ENCODE measurements around the gene ASCC3.
A peak's percentile ranks its signal among the peaks of the same experiment; 100 is the strongest.

The ASCC3 gene

DNA sequence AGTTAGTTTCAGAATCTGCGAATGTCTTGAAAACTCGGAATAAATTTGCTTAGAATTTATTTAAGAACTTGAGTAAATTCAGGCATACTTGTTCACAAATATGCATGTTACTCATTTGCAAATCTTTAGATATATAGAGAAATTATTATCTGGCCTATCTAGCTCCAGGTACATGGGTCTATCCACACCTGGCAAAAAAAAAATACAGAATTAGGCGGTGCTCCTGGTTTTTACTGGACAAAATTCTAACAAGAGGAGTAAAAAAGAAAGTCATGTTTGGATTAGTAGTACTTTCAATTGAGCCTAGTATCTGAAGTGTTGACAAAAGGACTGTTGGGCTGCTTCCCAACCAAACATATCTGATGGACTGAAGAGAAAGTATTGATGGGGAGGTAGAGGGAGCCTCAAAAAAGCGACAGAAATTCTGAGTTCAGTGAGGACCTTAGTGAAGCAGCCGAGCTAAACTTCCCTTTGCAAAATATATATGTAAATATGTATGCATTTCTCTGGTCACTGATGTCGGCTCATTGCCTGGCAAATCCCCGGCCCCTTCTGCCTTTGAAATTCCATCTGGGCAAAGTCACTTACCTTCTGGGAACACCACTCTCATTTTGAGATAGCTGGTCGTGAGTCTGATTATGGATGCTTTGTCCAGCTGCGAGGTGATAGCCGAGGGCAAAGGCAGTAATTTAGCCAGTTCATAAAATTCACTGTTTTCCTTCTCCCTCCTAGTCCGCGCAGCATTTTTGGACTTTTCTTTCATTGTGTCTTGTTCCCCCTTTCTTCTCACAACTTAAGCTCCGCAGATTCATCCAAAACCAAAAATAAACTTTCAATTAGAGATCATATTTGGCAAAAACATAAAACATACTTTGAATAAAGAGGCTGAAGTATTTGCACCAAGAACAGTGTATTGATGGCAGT is 418.2 kb downstream of the ASCC3 start:
- DNase-seq, result peak in 1 of 2 experiments; percentile 10
- no peak for TF ChIP-seq POLR2A (IDR thresholded peaks at IDR 0.05; ENCODE audit: low read length)

DNA sequence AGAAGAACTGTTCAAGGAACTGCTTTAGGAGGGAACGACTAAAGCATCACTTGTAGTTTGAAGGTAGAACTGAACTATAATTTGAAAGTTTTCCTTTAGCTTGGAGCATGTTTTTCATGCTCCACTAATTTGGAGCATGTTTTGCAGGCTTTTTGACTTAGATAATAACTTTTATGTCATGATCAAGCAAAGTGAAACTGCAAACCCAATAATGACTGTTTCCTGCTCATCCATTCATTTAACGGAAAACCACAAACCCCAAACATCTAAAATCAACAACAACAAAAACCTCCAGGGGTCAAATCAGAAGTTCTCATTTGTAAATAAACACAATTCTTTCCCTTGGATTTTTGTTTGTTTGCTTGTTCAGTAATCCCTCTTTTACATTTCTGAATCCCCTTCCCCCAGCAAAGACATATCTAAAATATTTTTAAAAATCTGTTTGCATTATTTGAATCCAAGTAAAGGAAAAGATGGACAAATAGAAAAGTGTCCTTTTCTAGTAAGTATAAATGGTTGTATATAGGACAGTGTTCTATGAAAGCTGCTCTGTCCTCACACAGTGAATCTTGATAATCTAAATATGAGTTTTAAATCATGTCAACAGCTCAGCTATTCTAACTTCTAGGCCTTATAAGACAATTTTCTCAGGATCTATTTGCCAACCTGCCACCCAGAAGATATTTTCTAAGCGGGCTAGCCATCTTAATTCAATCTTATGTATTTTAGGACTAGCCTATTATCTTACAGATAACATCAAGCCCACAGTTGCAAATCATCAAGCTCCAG is 419.0 kb downstream of the ASCC3 start:
- DNase-seq, result no peak
- no peak for TF ChIP-seq GATA1 (IDR thresholded peaks at IDR 0.05; ENCODE audit: low read depth, low read length)
- TF ChIP-seq POLR2A (IDR thresholded peaks at IDR 0.05; ENCODE audit: low read length), result no peak

- TF ChIP-seq POLR2A (IDR thresholded peaks at IDR 0.05; ENCODE audit: low read length) (no peak), GATA1 (IDR thresholded peaks at IDR 0.05; ENCODE audit: low read depth, low read length) (no peak)
- DNase-seq, result no peak
Observed at GRCh38 chr6:100461278-100461916, 419.7 kb downstream of the ASCC3 start.

DNA sequence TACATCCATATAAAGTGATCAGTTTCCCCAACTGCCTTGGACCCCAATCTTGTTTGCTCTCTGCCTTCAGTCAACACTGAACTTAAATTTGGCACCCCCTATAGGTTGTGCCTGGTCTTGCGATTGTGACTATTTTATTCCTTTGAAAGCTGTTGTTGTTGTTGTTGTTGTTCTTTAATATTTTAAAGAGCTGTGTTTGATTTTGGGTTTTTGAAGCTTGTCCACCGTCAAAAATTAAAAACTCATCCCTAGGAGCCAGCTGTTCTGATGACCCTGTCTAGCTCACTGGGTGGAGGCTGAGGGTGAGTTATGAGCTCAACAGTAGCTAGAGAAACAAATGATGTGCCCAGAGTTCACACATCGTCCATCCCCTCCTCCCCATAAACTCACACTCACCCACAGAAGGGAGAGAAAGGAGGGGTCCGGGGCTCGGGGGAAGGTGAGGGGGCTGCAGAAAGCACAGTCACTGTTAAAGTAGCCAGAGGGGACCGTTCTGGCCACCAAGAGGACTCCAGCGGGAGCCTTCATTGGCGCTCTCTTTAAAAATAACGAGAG is 420.4 kb downstream of the ASCC3 start:
- TF ChIP-seq POLR2A (IDR thresholded peaks at IDR 0.05; ENCODE audit: low read length), result no peak
- no peak for TF ChIP-seq GATA1 (IDR thresholded peaks at IDR 0.05; ENCODE audit: low read depth, low read length)
- peak; percentile 13 to 22 for DNase-seq

DNA sequence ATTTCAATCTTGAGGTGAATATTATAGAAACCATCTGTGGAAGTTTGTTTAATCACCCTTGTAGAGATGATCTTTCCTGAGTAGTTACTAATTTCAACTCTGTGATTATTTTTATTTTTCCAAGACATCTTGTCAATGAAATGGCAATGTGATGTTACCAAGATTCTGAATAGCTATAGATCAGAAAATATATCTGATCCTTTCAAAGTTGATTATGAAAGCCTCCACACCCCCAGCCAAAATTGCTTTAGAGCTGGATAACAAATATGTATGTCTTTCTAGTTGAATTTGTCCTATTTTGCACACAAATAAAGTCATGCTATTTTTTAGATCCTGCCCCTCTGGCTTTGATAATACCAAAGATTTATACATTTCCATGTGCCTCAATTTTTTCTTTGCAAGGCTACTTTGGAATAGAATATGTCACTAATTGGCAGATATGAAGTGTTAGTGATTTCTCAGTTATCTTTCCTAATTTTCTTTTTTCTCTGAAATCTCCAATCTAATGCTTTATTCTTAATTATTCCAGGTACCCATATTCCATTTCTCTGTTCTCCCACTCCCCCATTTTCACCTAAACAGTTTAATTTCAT is 421.4 kb downstream of the ASCC3 start:
- no peak for DNase-seq
- TF ChIP-seq GATA1 (IDR thresholded peaks at IDR 0.05; ENCODE audit: low read depth, low read length) (no peak), POLR2A (IDR thresholded peaks at IDR 0.05; ENCODE audit: low read length) (no peak)

DNA sequence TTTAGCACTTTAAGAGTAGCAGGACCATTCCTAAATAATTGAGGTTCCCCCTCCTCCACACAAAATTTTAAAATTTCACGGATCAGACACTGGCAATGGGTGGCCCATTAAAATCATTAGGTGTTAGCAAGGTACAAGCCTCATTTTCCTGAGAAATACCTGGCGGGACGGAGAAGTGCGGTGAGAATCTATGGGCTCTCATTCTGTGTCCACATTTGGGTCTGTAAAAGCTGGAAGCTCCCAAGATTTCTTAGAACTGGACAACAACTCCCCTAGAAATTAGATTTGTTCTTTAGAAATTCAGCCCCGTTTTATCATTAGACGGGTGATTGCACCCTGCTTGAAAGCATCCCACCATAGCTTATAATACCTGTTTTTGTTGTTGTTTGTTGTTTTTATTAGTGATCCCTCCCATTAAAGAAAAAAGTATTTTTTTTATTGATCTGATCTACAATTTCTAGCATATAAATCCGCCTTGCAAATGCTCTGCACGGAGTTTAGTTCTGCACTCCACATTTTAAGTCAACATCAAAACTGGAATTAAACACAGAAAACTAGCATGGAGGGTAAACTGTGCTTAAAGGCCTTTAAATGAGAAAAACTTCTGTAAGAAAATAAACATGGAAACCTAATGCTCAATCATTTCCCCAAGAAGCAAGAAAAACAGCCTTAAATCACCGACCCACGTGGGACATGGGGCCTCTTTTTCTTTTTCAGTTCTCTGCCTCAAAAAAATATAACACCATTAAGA is 422.1 kb downstream of the ASCC3 start:
- DNase-seq, result no peak
- TF ChIP-seq GATA1 (IDR thresholded peaks at IDR 0.05; ENCODE audit: low read depth, low read length) (no peak), POLR2A (IDR thresholded peaks at IDR 0.05; ENCODE audit: low read length) (no peak)

Measured in erythroblast (primary cell).